GM12878 (cell line): ENCODE data around the gene ACKR1. TPM values are rescaled to one million over a fixed set of nuclear protein-coding genes. Genes with fewer than 3 reads are reported as not detected.

ENCODE experiments used
- ATAC-seq: fragments of 200-7000 bp; cut with Tn5 transposase; 3 replicates; pipeline ENCODE4 v1.9.1; 2020; ENCODE audit warnings: mild to moderate bottlenecking, moderate library complexity
- BruUV-seq: library from RNA; stranded (reverse); fragments of 400-500 nt; replicated peaks from 2 replicates; lab custom pipeline; 2021; lab: Mats Ljungman, UMichigan
- CTCF ChIA-PET: fragments of 300-600 bp; sonication (Branson Sonifier 250); formaldehyde crosslinking; extraction: SDS; loops from one replicate; lab custom pipeline; 2021; ENCODE audit warnings: inconsistent platforms; lab: Yijun Ruan, JAX
- POLR2A ChIA-PET: fragments of 350-600 bp; formaldehyde crosslinking; extraction: SDS; loops from one replicate; lab custom pipeline; 2021; ENCODE audit warnings: inconsistent platforms; lab: Charles Lee
- RAD21 ChIA-PET: fragments of 300-600 bp; sonication (Branson Sonifier 250); formaldehyde crosslinking; loops from one replicate; lab custom pipeline; 2023; ENCODE audit warnings: antibody characterized with exemption; ENCODE audit not compliant: unreplicated experiment; lab: Charles Lee
- SMC1A ChIA-PET: fragments of 300-600 bp; sonication (Branson Sonifier 250); formaldehyde crosslinking; loops from one replicate; lab custom pipeline; 2023; ENCODE audit not compliant: unreplicated experiment, uncharacterized antibody; lab: Charles Lee
- DNase-seq: peaks from one replicate; pipeline ENCODE4 v3.0.0-alpha.2; 2011; ENCODE audit warnings: low read depth, low spot score
- FAIRE-seq: peaks from 3 replicates; lab custom pipeline; 2011; peaks lifted over from hg19 to GRCh38; lab: Jason Lieb, UNC
- H2AFZ ChIP-seq: 2 replicates; pipeline ENCODE4 v1.6.0; 2011; ENCODE audit warnings: low read depth, low read length, control low read depth; ENCODE audit not compliant: control insufficient read depth
- H3K27ac ChIP-seq: 2 replicates; pipeline ENCODE4 v1.5.1; 2011; ENCODE audit warnings: control low read depth; ENCODE audit not compliant: control insufficient read depth, insufficient read depth
- H3K27me3 ChIP-seq, 2 experiments: replicated peaks in 1 of 2; 2 replicates each; pipeline versions ENCODE4 v1.6.0 to v1.6.1; 2011; ENCODE audit warnings: low read length in 1 of 2; ENCODE audit not compliant: control insufficient read depth in 2 of 2, insufficient read depth in 2 of 2
- H3K36me3 ChIP-seq, 2 experiments: 2 replicates each; pipeline ENCODE4 v1.5.1; 2011; ENCODE audit warnings: low read length in 1 of 2; ENCODE audit not compliant: control insufficient read depth in 2 of 2, insufficient read depth in 2 of 2
- H3K4me1 ChIP-seq: 2 replicates; pipeline ENCODE4 v1.6.1; 2011; ENCODE audit warnings: mild to moderate bottlenecking, low read length, moderate library complexity, mixed read lengths; ENCODE audit not compliant: control insufficient read depth, insufficient read depth
- H3K4me2 ChIP-seq: 2 replicates; pipeline ENCODE4 v1.6.0; 2011; ENCODE audit warnings: control low read depth; ENCODE audit not compliant: control insufficient read depth, insufficient read depth
- H3K4me3 ChIP-seq: fragments of 200-600 bp; sonication (generic); 2 replicates; pipeline ENCODE4 v1.5.1; 2016
- H3K79me2 ChIP-seq: 2 replicates; pipeline ENCODE4 v1.6.0; 2011; ENCODE audit warnings: low read length; ENCODE audit not compliant: control insufficient read depth, insufficient read depth
- H3K9ac ChIP-seq: 2 replicates; pipeline ENCODE4 v1.8.0; 2011; ENCODE audit warnings: low read length, control low read depth, mixed read lengths; ENCODE audit not compliant: control insufficient read depth, insufficient read depth
- H3K9me3 ChIP-seq: replicated peaks from 3 replicates; pipeline ENCODE4 v1.5.1; 2011; ENCODE audit warnings: mild to moderate bottlenecking, low read length; ENCODE audit not compliant: control insufficient read depth, insufficient read depth
- H4K20me1 ChIP-seq: 2 replicates; pipeline ENCODE4 v1.6.0; 2011; ENCODE audit not compliant: control insufficient read depth, insufficient read depth
- BACH1 ChIP-seq: fragments of 450-650 bp; IDR thresholded peaks from 2 replicates; pipeline ENCODE4 v1.6.1; 2017; ENCODE audit warnings: mild to moderate bottlenecking, borderline replicate concordance
- CEBPB ChIP-seq, 2 experiments: fragments of 150-350 bp in 1 of 2; IDR thresholded peaks; 2 replicates each; pipeline ENCODE4 v1.6.1; 2012 to 2014; ENCODE audit warnings: low read depth in 2 of 2, low read length in 2 of 2, borderline replicate concordance in 1 of 2, inconsistent platforms in 1 of 2
- CHD1 ChIP-seq: IDR thresholded peaks from 2 replicates; pipeline ENCODE4 v1.6.1; 2012; ENCODE audit warnings: low read depth, low read length, improper control_type of control experiment
- CHD2 ChIP-seq: IDR thresholded peaks from 2 replicates; pipeline ENCODE4 v1.6.1; 2011; ENCODE audit warnings: low read depth, low read length, improper control_type of control experiment, borderline replicate concordance
- CREB1 ChIP-seq: IDR thresholded peaks from 2 replicates; pipeline ENCODE4 v1.6.1; 2012; ENCODE audit warnings: low read depth, mild to moderate bottlenecking, inconsistent platforms
- CREM ChIP-seq: IDR thresholded peaks from 2 replicates; pipeline ENCODE4 v1.6.1; 2014; ENCODE audit warnings: antibody characterized with exemption, low read depth
- PAX5 ChIP-seq: IDR thresholded peaks from 2 replicates; pipeline ENCODE4 v1.6.1; 2011; ENCODE audit warnings: low read depth, low read length, borderline replicate concordance
- RFX5 ChIP-seq: IDR thresholded peaks from 2 replicates; pipeline ENCODE4 v1.6.1; 2011; ENCODE audit warnings: low read depth, low read length, improper control_type of control experiment
- WGBS: methylation state at CpG from one replicate; pipeline ENCODE4 v1.1.6; 2016; ENCODE audit warnings: low lambda C conversion rate; ENCODE audit not compliant: insufficient replicate concordance, insufficient coverage; ENCODE audit errors: missing lambda C conversion rate; 5-methylcytosine and 5-hydroxymethylcytosine counted together
- in situ Hi-C: fragments of 300-500 bp; cut with MboI; formaldehyde crosslinking; loops from 9 replicates; pipeline ENCODE4 v1.14.3; 2018; ENCODE audit warnings: mixed read lengths
- intact Hi-C: fragments of 100-400 bp; cut with micrococcal nuclease; formaldehyde crosslinking; loops from one replicate; pipeline ENCODE4 v1.14.2; 2022; ENCODE audit not compliant: unreplicated experiment
- polyA plus RNA-seq, 11 experiments: library from polyadenylated mRNA; depleted of rRNA in 4 of 11; unstranded in 6 of 11; stranded (reverse) in 5 of 11; fragments of >200 nt; fragmentation: Nextera tagmentation in 4 of 11; fragmentation: Illumina TruSeq in 1 of 11; extraction: Ambion mirVana in 4 of 11; extraction: Trizol in 1 of 11; gene quantifications; 1 replicate in 1 of 11; 2 replicates in 10 of 11; pipeline versions ENCODE4 v1.2.1 to v1.2.3, GENCODE V29; 2011 to 2016; ENCODE audit warnings: inconsistent platforms in 2 of 11, missing spikeins in 2 of 11, low read depth in 1 of 11
- total RNA-seq, 4 experiments: library from RNA; depleted of rRNA in 3 of 4; stranded (reverse); fragments of >200 nt in 3 of 4; fragmentation: Illumina TruSeq in 1 of 4; extraction: Trizol in 1 of 4; gene quantifications; 2 replicates each; pipeline versions ENCODE4 v1.2.1 to v1.2.3, GENCODE V29; 2013 to 2021

Gene ACKR1
- total and polyA plus RNA-seq, 10 of the 15 experiments (the other 5 are each of a cell fraction or from before 2014, with no cell fraction given): 0.06 to 1.8 (median 0.38) TPM; not detected in 1

- POLR2A ChIA-PET: interaction anchor here (0.5 to 0.9 kb wide), 2 partner anchors 11 to 22 kb away, joined by 3 to 4 read pairs; no protein-coding TSS in a partner anchor
- no TSS peak for BruUV-seq
- RAD21 ChIA-PET: interaction anchor here (1.1 kb wide), 1 partner anchor 22 kb away, joined by 3 read pairs; no protein-coding TSS in a partner anchor
- Histone ChIP-seq H4K20me1 (no peaks in the 10 kb centered on the region), H3K4me2 (0 out of 2 replicates have a peak overlapping the region, but pooled peaks have one; percentile 3), H3K9ac (no peak overlapping the region), H3K4me3 (no peak overlapping the region), H3K27ac (no peak overlapping the region), H3K36me3 (no peaks in the 10 kb centered on the region), H3K9me3 (no peaks in the 10 kb centered on the region)
- in situ Hi-C loops (no loop called here), intact Hi-C loops (no loop called here)
- FAIRE-seq (no peak), ATAC-seq (peak; percentile 91)
- SMC1A ChIA-PET: interaction anchor here (0.7 to 1.1 kb wide), 2 partner anchors 10 to 19 kb away, joined by 3 read pairs; no protein-coding TSS in a partner anchor
- WGBS: 1% methylated on average over 24 of the region's 24 CpGs
- TF ChIP-seq PAX5 (no peak), BACH1 (no peak), CEBPB (IDR thresholded peaks at IDR 0.05; ENCODE audit: borderline replicate concordance in 1 of 2, low read depth in 2 of 2, low read length in 2 of 2) (peak in 1 of 2 experiments; percentile 35; a peak in 1 of 4 replicates), CHD1 (no peak), RFX5 (peak; percentile 98), CREM (peak; percentile 90), CREB1 (peak; percentile 93), CHD2 (peak; percentile 30; the same call in 1 of the 2 replicates)
- TF ChIP-seq, all 136 proteins: peak for 5
- Histone ChIP-seq H3K4me1 (no peaks in the 10 kb centered on the region), H3K27me3 (peaks cover 4 to 6% of the 10 kb centered on the region in 2 experiments; a peak in 2 of 4 replicates), H3K79me2 (no peaks in the 10 kb centered on the region), H2AFZ (no peak overlapping the region)
- DNase-seq: no peak
- CTCF ChIA-PET: interaction anchor here (1.0 to 1.5 kb wide), 3 partner anchors 9 to 56 kb away, joined by 3 to 5 read pairs (median 3); no protein-coding TSS in a partner anchor
Measured at GRCh38 chr1:159188375-159188788, 16.3 kb upstream of the ACKR1 start.
